ENCODE results near the gene RNF115. TPM values are rescaled to one million over a fixed set of nuclear protein-coding genes. Genes with fewer than 3 reads are reported as not detected.

The RNF115 gene
- total and polyA plus RNA-seq, 2 of the 4 experiments (the other 2 are of a cell fraction): 13.5 to 22.9 TPM

- Histone ChIP-seq H3K4ac (ENCODE audit: low read depth, low read length) (no peak overlapping the region), H2BK5ac (ENCODE audit: low read depth, low read length, poor library complexity, severe bottlenecking) (no peak overlapping the region), H3K4me2 (ENCODE audit: low read depth, low read length) (no peak overlapping the region), H2BK20ac (ENCODE audit: low read depth, low read length) (no peak overlapping the region), H4K8ac (ENCODE audit: low read depth in 2 of 2, low read length in 2 of 2) (no peak overlapping the region), H2BK120ac (ENCODE audit: low read depth, low read length) (no peak overlapping the region), H3K9me3 (ENCODE audit: control insufficient read depth, insufficient read depth, low read length) (no peaks in the 10 kb centered on the region), H3K27ac (ENCODE audit: insufficient read depth, low read length) (no peak overlapping the region), H3K4me1 (ENCODE audit: control insufficient read depth, insufficient read depth, low read length) (peaks cover 3% of the 10 kb centered on the region; the same call in 1 of the 2 replicates), H3K27me3 (ENCODE audit: control insufficient read depth, insufficient read depth, low read length) (no peaks in the 10 kb centered on the region), H3K36me3 (ENCODE audit: control insufficient read depth, insufficient read depth, low read length) (peaks cover 34% of the 10 kb centered on the region), H2AK9ac (replicated peaks; ENCODE audit: low read depth, low read length, poor library complexity) (no peak overlapping the region), H3K79me1 (ENCODE audit: low read depth in 1 of 2, low read length in 2 of 2) (no peaks in the 10 kb centered on the region), H3K9ac (ENCODE audit: low read depth, low read length) (no peak overlapping the region), H4K20me1 (ENCODE audit: insufficient read depth, low read length) (no peaks in the 10 kb centered on the region), H2AK5ac (ENCODE audit: low read depth, low read length) (no peak overlapping the region), H4K5ac (ENCODE audit: low read depth, low read length) (no peak overlapping the region), H3K9me1 (ENCODE audit: insufficient read depth, low read length) (peaks cover 10% of the 10 kb centered on the region; the same call in 1 of the 2 replicates), H3K56ac (ENCODE audit: extremely low read depth, insufficient read depth, low read length) (no peak overlapping the region), H3K18ac (ENCODE audit: low read depth, low read length) (no peak overlapping the region), H2BK15ac (ENCODE audit: low read depth, low read length) (no peak overlapping the region), H3K4me3 (ENCODE audit: insufficient read depth, low read depth, low read length) (no peak overlapping the region), H4K91ac (ENCODE audit: insufficient read depth, low read depth, low read length) (no peak overlapping the region), H3K14ac (replicated peaks; ENCODE audit: low read depth, low read length) (no peak overlapping the region), H3K23ac (ENCODE audit: low read depth, low read length) (no peak overlapping the region), H2AFZ (replicated peaks; ENCODE audit: low read length, poor library complexity) (no peak overlapping the region)
- TF ChIP-seq SMC3 (IDR thresholded peaks at IDR 0.05; ENCODE audit: low read depth, low read length) (no peak), POLR2A (IDR thresholded peaks at IDR 0.05; ENCODE audit: low read depth, low read length) (no peak), FOS (IDR thresholded peaks at IDR 0.05; ENCODE audit: low read depth, low read length) (no peak), RAD21 (IDR thresholded peaks at IDR 0.05; ENCODE audit: low read length) (no peak), BHLHE40 (IDR thresholded peaks at IDR 0.05; ENCODE audit: low read depth, low read length) (no peak), CHD1 (IDR thresholded peaks at IDR 0.05; ENCODE audit: low read depth, low read length) (no peak), CEBPB (IDR thresholded peaks at IDR 0.05; ENCODE audit: low read depth, low read length) (no peak), MXI1 (IDR thresholded peaks at IDR 0.05; ENCODE audit: borderline replicate concordance, low read depth, low read length) (no peak), RFX5 (IDR thresholded peaks at IDR 0.05; ENCODE audit: low read depth, low read length) (no peak), RCOR1 (IDR thresholded peaks at IDR 0.05; ENCODE audit: insufficient replicate concordance, low read length) (no peak), NFE2L2 (IDR thresholded peaks at IDR 0.05; ENCODE audit: low read depth, low read length) (no peak), MAFK (IDR thresholded peaks at IDR 0.05; ENCODE audit: low read depth, low read length) (no peak)
- TF ChIP-seq, protein P1, sequence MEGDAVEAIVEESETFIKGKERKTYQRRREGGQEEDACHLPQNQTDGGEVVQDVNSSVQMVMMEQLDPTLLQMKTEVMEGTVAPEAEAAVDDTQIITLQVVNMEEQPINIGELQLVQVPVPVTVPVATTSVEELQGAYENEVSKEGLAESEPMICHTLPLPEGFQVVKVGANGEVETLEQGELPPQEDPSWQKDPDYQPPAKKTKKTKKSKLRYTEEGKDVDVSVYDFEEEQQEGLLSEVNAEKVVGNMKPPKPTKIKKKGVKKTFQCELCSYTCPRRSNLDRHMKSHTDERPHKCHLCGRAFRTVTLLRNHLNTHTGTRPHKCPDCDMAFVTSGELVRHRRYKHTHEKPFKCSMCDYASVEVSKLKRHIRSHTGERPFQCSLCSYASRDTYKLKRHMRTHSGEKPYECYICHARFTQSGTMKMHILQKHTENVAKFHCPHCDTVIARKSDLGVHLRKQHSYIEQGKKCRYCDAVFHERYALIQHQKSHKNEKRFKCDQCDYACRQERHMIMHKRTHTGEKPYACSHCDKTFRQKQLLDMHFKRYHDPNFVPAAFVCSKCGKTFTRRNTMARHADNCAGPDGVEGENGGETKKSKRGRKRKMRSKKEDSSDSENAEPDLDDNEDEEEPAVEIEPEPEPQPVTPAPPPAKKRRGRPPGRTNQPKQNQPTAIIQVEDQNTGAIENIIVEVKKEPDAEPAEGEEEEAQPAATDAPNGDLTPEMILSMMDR (conservative IDR thresholded peaks at IDR 0.05; ENCODE audit: low read depth, low read length): no peak
- TF ChIP-seq, protein P2, sequence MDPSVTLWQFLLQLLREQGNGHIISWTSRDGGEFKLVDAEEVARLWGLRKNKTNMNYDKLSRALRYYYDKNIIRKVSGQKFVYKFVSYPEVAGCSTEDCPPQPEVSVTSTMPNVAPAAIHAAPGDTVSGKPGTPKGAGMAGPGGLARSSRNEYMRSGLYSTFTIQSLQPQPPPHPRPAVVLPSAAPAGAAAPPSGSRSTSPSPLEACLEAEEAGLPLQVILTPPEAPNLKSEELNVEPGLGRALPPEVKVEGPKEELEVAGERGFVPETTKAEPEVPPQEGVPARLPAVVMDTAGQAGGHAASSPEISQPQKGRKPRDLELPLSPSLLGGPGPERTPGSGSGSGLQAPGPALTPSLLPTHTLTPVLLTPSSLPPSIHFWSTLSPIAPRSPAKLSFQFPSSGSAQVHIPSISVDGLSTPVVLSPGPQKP (IDR thresholded peaks at IDR 0.05; ENCODE audit: borderline replicate concordance, low read depth, low read length): no peak
- TF ChIP-seq, protein P3, sequence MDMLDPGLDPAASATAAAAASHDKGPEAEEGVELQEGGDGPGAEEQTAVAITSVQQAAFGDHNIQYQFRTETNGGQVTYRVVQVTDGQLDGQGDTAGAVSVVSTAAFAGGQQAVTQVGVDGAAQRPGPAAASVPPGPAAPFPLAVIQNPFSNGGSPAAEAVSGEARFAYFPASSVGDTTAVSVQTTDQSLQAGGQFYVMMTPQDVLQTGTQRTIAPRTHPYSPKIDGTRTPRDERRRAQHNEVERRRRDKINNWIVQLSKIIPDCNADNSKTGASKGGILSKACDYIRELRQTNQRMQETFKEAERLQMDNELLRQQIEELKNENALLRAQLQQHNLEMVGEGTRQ (IDR thresholded peaks at IDR 0.05; ENCODE audit: low read depth, low read length): no peak
- no CpG with 5 or more reads among the region's 3 CpGs for whole genome bisulfite sequencing, 2 experiments (ENCODE audit: extremely low coverage in 2 of 2, insufficient read length in 1 of 2)
- POLR2A ChIA-PET (ENCODE audit: unreplicated experiment): no interaction called here
- CTCF ChIA-PET: interaction anchor here (1.7 kb wide), 1 partner anchor 17 kb away, joined by 5 read pairs; no protein-coding TSS in a partner anchor
- dilution Hi-C loops (cut with HindIII; ENCODE audit: low sequenced_read_pairs, unreplicated experiment): no loop called here
- in situ Hi-C loops (cut with MboI; ENCODE audit: low sequenced_read_pairs): no loop called here
- ATAC-seq (ENCODE audit: low read depth) (no peak), DNase-seq (no peak)
- BruUV-seq (replicated peaks): no TSS peak
- intact Hi-C loops (cut with micrococcal nuclease): no loop called here
Observed at GRCh38 chr1:145843031-145843430, 19.1 kb upstream of the RNF115 start.

Measured in IMR-90 (cell line).